Measurements from ENCODE around the gene SIAE. TPM values are rescaled to one million over a fixed set of nuclear protein-coding genes. Genes with fewer than 3 reads are reported as not detected.

Gene SIAE
- total RNA-seq, 1 experiment from 2014 or later = 5.6 TPM

DNA sequence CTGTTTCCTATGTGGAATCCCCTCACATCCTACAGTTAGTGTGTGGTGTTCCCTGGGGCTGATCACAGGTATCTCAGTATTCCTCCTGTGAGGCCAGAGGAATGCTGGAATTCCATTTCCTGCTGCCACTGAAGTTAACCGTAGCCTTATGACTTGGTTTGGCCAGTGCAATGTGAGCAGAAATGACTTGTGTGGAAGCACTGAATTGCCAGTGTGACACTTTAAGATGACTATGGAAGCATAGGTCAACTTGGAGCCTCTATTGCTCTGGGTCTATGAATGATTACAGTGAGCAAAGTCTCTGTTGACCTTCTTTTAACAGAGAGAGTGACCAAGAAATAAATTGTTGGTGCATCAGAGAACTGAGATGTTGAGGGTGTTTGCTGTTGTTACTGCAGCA lies 34.4 kb downstream of the SIAE start:
- H4K5ac ChIP-seq (ENCODE audit: insufficient read length, low read depth, low read length) = no peak overlapping the region
- no CpG with 5 or more reads among the region's 1 CpG for WGBS (ENCODE audit: extremely low coverage, insufficient read length, low lambda C conversion rate)
- peak overlapping the region in 1 of 3 experiments; percentile 12; a peak in 1 of 7 replicates for H3K27ac Mint-ChIP-seq
- no peaks in the 10 kb centered on the region for H3K27me3 Mint-ChIP-seq (ENCODE audit: low read depth)
- H4K91ac ChIP-seq (ENCODE audit: insufficient read length, low read depth, low read length) = no peak overlapping the region
- no peak overlapping the region for H4K8ac ChIP-seq (replicated peaks; ENCODE audit: insufficient read length, low read depth, low read length)
- H3K36me3 Mint-ChIP-seq (ENCODE audit: insufficient read depth in 1 of 3, low read depth in 3 of 3) = peaks cover 0 to 48% (median 19%) of the 10 kb centered on the region in 3 experiments; a peak in 6 of 7 replicates
- H3K18ac ChIP-seq (ENCODE audit: insufficient read length, low read depth, low read length) = no peak overlapping the region
- H2AK5ac ChIP-seq (ENCODE audit: insufficient read length, low read length) = no peak overlapping the region
- no peaks in the 10 kb centered on the region for H3K79me1 ChIP-seq (ENCODE audit: insufficient read depth, low read depth, low read length, poor library complexity, severe bottlenecking)
- H3K4me2 ChIP-seq (ENCODE audit: insufficient read depth, insufficient read length, low read length) = no peak overlapping the region
- H2BK120ac ChIP-seq (ENCODE audit: low read depth, low read length, poor library complexity, severe bottlenecking) = no peak overlapping the region
- peaks cover 0 to 3% of the 10 kb centered on the region in 2 experiments; a peak in 1 of 5 replicates for H3K9me3 Mint-ChIP-seq
- no peaks in the 10 kb centered on the region for H3K23me2 ChIP-seq (ENCODE audit: insufficient read length, low read depth, low read length, poor library complexity, severe bottlenecking)
- H3T11ph ChIP-seq (ENCODE audit: low read length) = no peak overlapping the region
- no peaks in the 10 kb centered on the region for H3K27me3 ChIP-seq (ENCODE audit: insufficient read depth, low read length)
- H2BK15ac ChIP-seq (ENCODE audit: low read depth, low read length) = no peak overlapping the region
- H3K9me3 ChIP-seq (ENCODE audit: control insufficient read depth, low read depth, low read length) = no peaks in the 10 kb centered on the region
- H3K14ac ChIP-seq (ENCODE audit: insufficient read depth, low read length) = no peak overlapping the region
- H3K9ac ChIP-seq (ENCODE audit: extremely low read depth, insufficient read length, low read length) = no peak overlapping the region
- no peaks in the 10 kb centered on the region for H4K20me1 ChIP-seq (ENCODE audit: control insufficient read depth, insufficient read depth, insufficient read length)
- no peak for TF ChIP-seq CTCF (conservative IDR thresholded peaks at IDR 0.05)
- no peak overlapping the region for H2BK20ac ChIP-seq (ENCODE audit: low read depth, low read length, poor library complexity, severe bottlenecking)
- no peak overlapping the region for H3K4ac ChIP-seq (ENCODE audit: low read depth, low read length)
- H3K4me1 ChIP-seq (ENCODE audit: insufficient read depth, low read length) = peaks cover 3% of the 10 kb centered on the region; the same call in 1 of the 2 replicates
- H2AFZ ChIP-seq (ENCODE audit: low read length) = no peak overlapping the region
- H3K23ac ChIP-seq (ENCODE audit: insufficient read length, low read depth, low read length) = no peak overlapping the region
- H2BK5ac ChIP-seq (ENCODE audit: insufficient read length, low read length) = no peak overlapping the region
- H3K4me3 Mint-ChIP-seq = no peak overlapping the region
- no peak for DNase-seq
- H3K56ac ChIP-seq (ENCODE audit: insufficient read length, low read depth, low read length) = no peak overlapping the region
- H3K4me1 Mint-ChIP-seq = peaks cover 3 to 6% of the 10 kb centered on the region in 2 experiments
- no peak overlapping the region for H2BK12ac ChIP-seq (ENCODE audit: insufficient read length, low read depth, low read length)
- H3K27ac ChIP-seq (ENCODE audit: insufficient read length, low read depth, low read length) = no peak overlapping the region
- H3K79me2 ChIP-seq (ENCODE audit: insufficient read depth, low read length) = no peaks in the 10 kb centered on the region
